Parathyroid adenoma (tissue), 2 donors: ENCODE results near the gene TRAPPC4.

Source experiments
- H2AFZ ChIP-seq: fragments of 300-600 bp; sonication (generic); one replicate; pipeline ENCODE4 v1.7.0; 2017; ENCODE audit warnings: antibody characterized with exemption, mild to moderate bottlenecking
- H3K27ac ChIP-seq: fragments of 300-600 bp; sonication (generic); one replicate; pipeline ENCODE4 v1.7.0; 2017
- H3K27me3 ChIP-seq: fragments of 300-600 bp; sonication (generic); one replicate; pipeline ENCODE4 v1.7.0; 2017; ENCODE audit warnings: low read length; ENCODE audit not compliant: control insufficient read depth, insufficient read depth
- H3K36me3 ChIP-seq: fragments of 300-600 bp; sonication (generic); one replicate; pipeline ENCODE4 v1.7.0; 2017; ENCODE audit warnings: low read length; ENCODE audit not compliant: control insufficient read depth, insufficient read depth
- H3K4me1 ChIP-seq: fragments of 300-600 bp; sonication (generic); one replicate; pipeline ENCODE4 v1.7.0; 2017; ENCODE audit warnings: control low read depth
- H3K4me2 ChIP-seq: fragments of 300-600 bp; sonication (generic); one replicate; pipeline ENCODE4 v1.7.0; 2017; ENCODE audit warnings: low read length
- H3K4me3 ChIP-seq: fragments of 300-600 bp; sonication (generic); one replicate; pipeline ENCODE4 v1.7.0; 2017; ENCODE audit warnings: low read depth, low read length
- H3K79me2 ChIP-seq: fragments of 300-600 bp; sonication (generic); one replicate; pipeline ENCODE4 v1.7.0; 2017; ENCODE audit warnings: control low read depth
- H3K9ac ChIP-seq: fragments of 300-600 bp; sonication (generic); one replicate; pipeline ENCODE4 v1.7.0; 2017; ENCODE audit warnings: mild to moderate bottlenecking
- H3K9me3 ChIP-seq: fragments of 300-600 bp; sonication (generic); one replicate; pipeline ENCODE4 v1.7.0; 2017; ENCODE audit warnings: low read length; ENCODE audit not compliant: control insufficient read depth
- TF ChIP-seq, protein P1 (sequence below): fragments of 300-600 bp; sonication (generic); IDR thresholded peaks from one replicate; pipeline ENCODE4 v1.7.0; 2017; ENCODE audit warnings: antibody characterized with exemption, mild to moderate bottlenecking
- donor health status: primary hyperparathyroidism.

TRAPPC4 gene

GRCh38 chr11:118996926-118997626 is 21.5 kb upstream of the TRAPPC4 start:
- no peak overlapping the region for H3K27ac ChIP-seq

GRCh38 chr11:118997627-118998387 is 20.8 kb upstream of the TRAPPC4 start, which contains the start of gene CENATAC:
TSS of gene CENATAC (plus strand) at chr11:118998138. CDS start at chr11:118998198, 60 bp downstream.
- peak within 1 kb of the TSS; percentile 60 for H3K27ac ChIP-seq
- H3K27me3 ChIP-seq = no peaks in the 10 kb centered on the region
- no peaks in the 10 kb centered on the region for H3K79me2 ChIP-seq
- H3K9me3 ChIP-seq = no peaks in the 10 kb centered on the region
- no peaks in the 10 kb centered on the region for H3K36me3 ChIP-seq
- H3K4me1 ChIP-seq = no peaks in the 10 kb centered on the region
- H3K4me3 ChIP-seq = peak within 1 kb of the TSS; percentile 68
- H2AFZ ChIP-seq = peak within 1 kb of the TSS; percentile 91
- H3K9ac ChIP-seq = no peak within 1 kb of the TSS
- TF ChIP-seq, protein P1, sequence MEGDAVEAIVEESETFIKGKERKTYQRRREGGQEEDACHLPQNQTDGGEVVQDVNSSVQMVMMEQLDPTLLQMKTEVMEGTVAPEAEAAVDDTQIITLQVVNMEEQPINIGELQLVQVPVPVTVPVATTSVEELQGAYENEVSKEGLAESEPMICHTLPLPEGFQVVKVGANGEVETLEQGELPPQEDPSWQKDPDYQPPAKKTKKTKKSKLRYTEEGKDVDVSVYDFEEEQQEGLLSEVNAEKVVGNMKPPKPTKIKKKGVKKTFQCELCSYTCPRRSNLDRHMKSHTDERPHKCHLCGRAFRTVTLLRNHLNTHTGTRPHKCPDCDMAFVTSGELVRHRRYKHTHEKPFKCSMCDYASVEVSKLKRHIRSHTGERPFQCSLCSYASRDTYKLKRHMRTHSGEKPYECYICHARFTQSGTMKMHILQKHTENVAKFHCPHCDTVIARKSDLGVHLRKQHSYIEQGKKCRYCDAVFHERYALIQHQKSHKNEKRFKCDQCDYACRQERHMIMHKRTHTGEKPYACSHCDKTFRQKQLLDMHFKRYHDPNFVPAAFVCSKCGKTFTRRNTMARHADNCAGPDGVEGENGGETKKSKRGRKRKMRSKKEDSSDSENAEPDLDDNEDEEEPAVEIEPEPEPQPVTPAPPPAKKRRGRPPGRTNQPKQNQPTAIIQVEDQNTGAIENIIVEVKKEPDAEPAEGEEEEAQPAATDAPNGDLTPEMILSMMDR = peak; percentile 11
- peak within 1 kb of the TSS; percentile 91 for H3K4me2 ChIP-seq

More at GRCh38 chr11:118996926-118997626, 21.5 kb upstream of the TRAPPC4 start:
- Histone ChIP-seq H3K79me2 (no peaks in the 10 kb centered on the region), H3K4me2 (peak overlapping the region; percentile 91), H3K9ac (no peak overlapping the region), H3K36me3 (no peaks in the 10 kb centered on the region), H3K4me3 (peak overlapping the region; percentile 68), H3K27me3 (no peaks in the 10 kb centered on the region), H2AFZ (peak overlapping the region; percentile 91), H3K4me1 (no peaks in the 10 kb centered on the region), H3K9me3 (no peaks in the 10 kb centered on the region)
- TF ChIP-seq, protein P1 = no peak

DNA sequence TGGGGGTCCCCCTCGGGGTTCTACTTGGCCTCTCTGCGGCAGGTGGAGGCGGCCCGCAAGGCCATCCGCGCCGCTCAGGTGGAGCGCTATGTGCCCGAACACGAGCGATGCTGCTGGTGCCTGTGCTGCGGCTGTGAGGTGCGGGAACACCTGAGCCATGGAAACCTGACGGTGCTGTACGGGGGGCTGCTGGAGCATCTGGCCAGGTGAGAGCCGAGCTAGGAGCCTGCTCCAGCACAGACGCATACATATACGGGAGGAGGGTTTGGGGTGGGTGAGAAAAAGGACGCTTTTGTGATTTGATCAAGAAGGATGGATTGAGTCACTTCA is 20.2 kb upstream of the TRAPPC4 start:
- H3K9me3 ChIP-seq = no peaks in the 10 kb centered on the region
- no peaks in the 10 kb centered on the region for H3K79me2 ChIP-seq
- TF ChIP-seq, protein P1 = no peak
- H3K36me3 ChIP-seq = no peaks in the 10 kb centered on the region
- peak overlapping the region; percentile 60 for H3K27ac ChIP-seq
- H3K4me3 ChIP-seq = peak overlapping the region; percentile 68
- H3K4me2 ChIP-seq = peak overlapping the region; percentile 91
- peak overlapping the region; percentile 91 for H2AFZ ChIP-seq
- H3K27me3 ChIP-seq = no peaks in the 10 kb centered on the region
- no peaks in the 10 kb centered on the region for H3K4me1 ChIP-seq
- H3K9ac ChIP-seq = no peak overlapping the region

DNA sequence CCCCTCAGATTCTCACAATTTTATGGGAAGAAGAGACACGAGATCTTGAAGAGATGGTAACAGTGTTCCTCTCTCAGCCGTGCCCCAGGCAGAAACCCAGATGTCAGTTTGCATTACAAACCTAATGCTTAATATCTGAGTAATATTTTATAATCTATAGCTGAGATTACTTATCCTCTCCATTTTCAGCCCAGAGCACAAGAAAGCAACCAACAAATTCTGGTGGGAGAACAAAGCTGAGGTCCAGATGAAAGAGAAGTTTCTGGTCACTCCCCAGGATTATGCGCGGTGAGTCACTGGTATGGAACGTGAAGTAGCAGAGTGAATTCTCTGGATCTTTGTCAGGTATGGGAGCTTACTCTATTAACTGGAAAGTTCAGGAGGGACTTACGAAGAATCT is 19.7 kb upstream of the TRAPPC4 start:
- H2AFZ ChIP-seq = no peak overlapping the region
- no peak overlapping the region for H3K27ac ChIP-seq
- TF ChIP-seq, protein P1 = no peak
- H3K36me3 ChIP-seq = no peaks in the 10 kb centered on the region
- no peaks in the 10 kb centered on the region for H3K79me2 ChIP-seq
- H3K27me3 ChIP-seq = no peaks in the 10 kb centered on the region
- peak overlapping the region; percentile 91 for H3K4me2 ChIP-seq
- H3K9ac ChIP-seq = no peak overlapping the region
- no peaks in the 10 kb centered on the region for H3K4me1 ChIP-seq
- peak overlapping the region; percentile 68 for H3K4me3 ChIP-seq
- no peaks in the 10 kb centered on the region for H3K9me3 ChIP-seq
